IgD-negative memory B cell (primary cell): ENCODE results near the gene COX14. TPM values are rescaled to one million over a fixed set of nuclear protein-coding genes. Genes with fewer than 3 reads are reported as not detected.

Experiments used
- H3K27ac Mint-ChIP-seq, 3 donors: one replicate each; pipeline ENCODE4 v1.8.0; 2020 to 2022; ENCODE audit warnings: mild to moderate bottlenecking in 3 of 3, mixed read lengths in 3 of 3, moderate library complexity in 1 of 3
- H3K27me3 Mint-ChIP-seq: one replicate; pipeline ENCODE4 v1.8.0; 2021; ENCODE audit warnings: mixed read lengths
- H3K36me3 Mint-ChIP-seq: one replicate; pipeline ENCODE4 v1.8.0; 2020; ENCODE audit warnings: mild to moderate bottlenecking, mixed read lengths
- H3K4me1 Mint-ChIP-seq, 3 donors: one replicate each; pipeline ENCODE4 v1.8.0; 2020 to 2022; ENCODE audit warnings: mixed read lengths in 3 of 3, mild to moderate bottlenecking in 1 of 3
- H3K4me3 Mint-ChIP-seq, 4 donors: one replicate each; pipeline ENCODE4 v1.8.0; 2020 to 2022; ENCODE audit warnings: mild to moderate bottlenecking in 4 of 4, mixed read lengths in 4 of 4, moderate library complexity in 3 of 4
- H3K9me3 Mint-ChIP-seq, 3 donors: one replicate each; pipeline ENCODE4 v1.8.0; 2020 to 2021; ENCODE audit warnings: mixed read lengths in 3 of 3, mild to moderate bottlenecking in 1 of 3
- polyA plus RNA-seq: library from polyadenylated mRNA; unstranded; fragments of 300-500 nt; fragmentation: Illumina TruSeq; gene quantifications from one replicate; pipeline ENCODE4 v1.2.3, GENCODE V29; 2021

COX14 gene
- polyA plus RNA-seq, 1 donor from 2014 or later, result 224 TPM

DNA sequence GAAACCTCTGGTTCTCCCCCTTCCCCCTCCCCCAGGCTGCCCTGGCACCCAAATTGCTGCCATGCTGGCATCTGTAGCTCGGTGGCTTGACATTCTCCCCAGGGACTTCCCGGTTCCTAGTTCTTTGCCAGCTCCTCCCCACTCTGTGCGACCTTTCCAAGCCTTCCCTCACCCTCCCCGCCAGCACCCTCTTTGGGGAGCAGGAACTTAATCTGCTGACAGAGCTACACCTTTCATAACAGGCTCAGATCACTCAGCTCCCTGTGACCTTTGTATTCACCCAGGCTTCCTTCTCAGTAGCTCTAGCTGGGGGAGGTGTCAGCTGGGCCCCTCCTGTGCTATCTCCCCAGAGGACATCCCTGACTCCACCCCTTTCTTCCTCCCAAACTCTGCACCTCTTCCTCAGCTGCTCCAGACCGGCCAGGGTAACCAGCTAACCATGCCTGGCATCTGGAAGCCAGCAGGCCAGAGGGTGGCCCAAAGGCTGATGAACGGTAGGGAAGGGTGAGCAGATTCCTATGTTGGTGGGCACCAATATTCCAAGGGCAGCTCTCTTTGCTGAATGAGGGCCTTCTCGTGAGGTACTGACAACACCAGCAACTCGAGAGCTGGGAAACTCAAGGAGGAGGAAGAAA, 1.8 kb upstream of the COX14 start:
- Mint-ChIP-seq H3K4me3 (peak overlapping the region; percentile 93 to 99 (median 98)), H3K9me3 (no peaks in the 10 kb centered on the region), H3K27ac (peak overlapping the region; percentile 91 to 99 (median 98)), H3K27me3 (no peaks in the 10 kb centered on the region), H3K4me1 (peaks cover 21 to 28% (median 22%) of the 10 kb centered on the region in 3 donors), H3K36me3 (peaks cover 1% of the 10 kb centered on the region)

DNA sequence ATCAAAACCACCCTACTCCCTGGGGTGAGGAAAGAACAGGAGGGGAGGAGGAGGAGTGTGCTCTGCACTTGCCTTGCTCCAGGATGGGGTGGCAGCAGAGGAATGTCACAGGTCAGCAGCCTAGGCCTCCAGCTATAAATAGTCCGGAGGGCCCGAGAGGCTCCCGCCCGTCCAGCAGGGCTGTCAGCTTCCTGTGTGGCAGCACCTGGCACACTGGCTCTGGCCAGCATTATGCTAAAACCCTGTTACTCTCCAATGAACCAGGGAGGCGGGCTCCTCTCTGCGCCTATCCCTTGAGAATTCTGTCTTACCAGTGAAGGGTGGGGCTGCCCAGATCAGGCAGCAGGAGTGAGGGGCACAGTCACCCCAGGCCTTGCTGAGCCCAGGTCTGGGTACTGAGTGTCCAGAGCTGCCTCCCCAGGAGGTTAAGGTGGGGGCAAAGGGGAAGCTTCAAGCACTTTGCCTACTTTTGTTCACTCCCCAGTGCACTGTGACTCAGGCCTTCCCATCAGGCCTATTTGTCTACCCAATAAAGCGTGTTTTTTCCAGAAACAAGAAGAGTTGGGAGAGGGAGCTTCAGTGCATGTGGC, 1.2 kb upstream of the COX14 start:
- Mint-ChIP-seq H3K9me3 (no peaks in the 10 kb centered on the region), H3K27me3 (no peaks in the 10 kb centered on the region), H3K4me1 (peaks cover 22 to 32% (median 23%) of the 10 kb centered on the region in 3 donors), H3K4me3 (peak overlapping the region; percentile 93 to 99 (median 98)), H3K27ac (peak overlapping the region; percentile 91 to 99 (median 98)), H3K36me3 (peaks cover under 1% of the 10 kb centered on the region)

DNA sequence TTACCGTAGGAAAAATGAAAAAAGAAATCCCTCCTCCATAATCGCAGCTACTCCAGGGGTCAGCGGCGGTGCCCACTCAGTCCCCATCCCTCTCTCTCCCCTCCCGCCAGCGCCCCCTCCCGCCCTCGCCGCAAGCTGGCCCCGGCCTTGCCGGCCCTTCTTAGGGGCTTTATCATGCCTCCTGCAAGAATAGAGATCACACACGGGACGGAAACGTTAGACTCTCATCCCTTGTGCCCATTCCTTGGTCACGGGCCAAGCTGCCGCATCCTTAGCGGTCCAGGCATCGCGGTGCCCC, 692 bp upstream of the COX14 start:
- Mint-ChIP-seq H3K4me1 (peaks cover 22 to 34% (median 26%) of the 10 kb centered on the region in 3 donors), H3K36me3 (no peaks in the 10 kb centered on the region), H3K4me3 (peak overlapping the region; percentile 93 to 99 (median 98)), H3K9me3 (no peaks in the 10 kb centered on the region), H3K27ac (peak overlapping the region; percentile 91 to 99 (median 98)), H3K27me3 (no peaks in the 10 kb centered on the region)

DNA sequence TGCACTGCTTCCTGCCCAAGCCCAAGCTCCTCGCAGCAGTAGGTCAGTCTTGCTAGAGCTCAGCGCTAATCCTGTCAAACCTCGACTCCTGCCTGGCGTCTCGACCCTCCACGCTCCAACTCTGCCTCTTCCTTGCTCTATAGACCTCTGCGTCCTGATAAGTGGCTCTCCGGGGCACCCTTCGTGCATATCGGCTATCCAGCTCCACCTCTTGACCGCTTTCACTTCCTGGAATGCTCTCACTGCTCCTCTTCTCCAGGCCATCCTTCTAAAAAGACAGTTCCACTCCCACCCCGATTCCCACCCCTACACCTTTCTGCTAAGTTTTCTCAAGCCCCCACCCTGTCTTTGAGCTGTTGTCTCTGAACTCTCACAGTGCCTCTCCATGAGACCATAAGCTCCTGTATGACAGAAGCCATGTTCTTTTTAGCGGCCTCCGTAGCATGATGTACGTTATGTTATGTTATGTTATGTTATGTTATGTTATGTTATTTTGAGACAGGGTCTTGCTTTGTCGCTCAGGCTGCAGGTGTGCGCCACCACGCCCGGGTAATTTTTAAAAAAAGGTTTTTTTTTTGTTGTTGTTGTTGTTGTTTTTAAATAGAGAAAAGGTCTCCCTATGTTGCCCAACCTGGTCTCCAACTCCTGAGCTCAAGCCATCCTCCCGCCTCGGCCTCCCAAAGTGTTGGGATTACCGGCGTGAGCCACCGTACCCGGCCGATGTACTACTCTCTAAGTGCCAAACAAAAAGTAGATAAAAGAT, 601 bp downstream of the COX14 start:
- Mint-ChIP-seq H3K4me1 (peaks cover 22 to 37% (median 34%) of the 10 kb centered on the region in 3 donors), H3K36me3 (no peaks in the 10 kb centered on the region), H3K27me3 (no peaks in the 10 kb centered on the region), H3K9me3 (no peaks in the 10 kb centered on the region), H3K27ac (peak overlapping the region; percentile 91 to 99 (median 98)), H3K4me3 (peak overlapping the region; percentile 93 to 99 (median 98))

DNA sequence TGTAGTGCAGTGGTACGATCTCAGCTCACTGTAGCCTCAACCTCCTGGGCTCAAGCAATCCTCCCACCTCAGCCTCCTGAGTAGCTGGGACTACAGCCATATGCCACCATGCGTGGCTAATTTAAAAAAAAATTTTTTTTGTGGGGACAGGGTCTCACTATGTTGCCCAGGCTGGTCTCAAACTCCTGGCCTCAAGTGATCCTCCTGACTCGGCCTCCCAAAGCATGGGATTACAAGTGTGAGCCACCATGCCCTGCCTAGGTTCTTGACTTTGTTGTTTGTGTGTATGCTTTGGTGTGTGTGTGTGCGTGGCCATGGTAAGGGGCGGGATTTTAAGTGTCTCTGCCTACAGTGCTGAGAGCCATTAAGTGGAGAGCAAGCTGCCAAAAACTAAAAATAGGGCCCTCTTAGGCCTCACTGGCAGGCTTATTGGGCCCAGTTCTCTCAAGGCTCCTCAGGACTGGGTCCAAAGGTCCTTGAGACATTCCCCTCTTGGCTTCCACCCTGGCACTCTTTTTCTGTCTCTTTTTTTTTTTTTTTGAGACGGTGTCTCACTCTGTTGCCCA, 5.1 kb downstream of the COX14 start:
- Mint-ChIP-seq H3K27me3 (no peaks in the 10 kb centered on the region), H3K27ac (no peak overlapping the region), H3K4me3 (peak overlapping the region in 1 of 4 donors; percentile 62), H3K9me3 (no peaks in the 10 kb centered on the region), H3K36me3 (no peaks in the 10 kb centered on the region), H3K4me1 (peaks cover 11 to 28% (median 25%) of the 10 kb centered on the region in 3 donors)

DNA sequence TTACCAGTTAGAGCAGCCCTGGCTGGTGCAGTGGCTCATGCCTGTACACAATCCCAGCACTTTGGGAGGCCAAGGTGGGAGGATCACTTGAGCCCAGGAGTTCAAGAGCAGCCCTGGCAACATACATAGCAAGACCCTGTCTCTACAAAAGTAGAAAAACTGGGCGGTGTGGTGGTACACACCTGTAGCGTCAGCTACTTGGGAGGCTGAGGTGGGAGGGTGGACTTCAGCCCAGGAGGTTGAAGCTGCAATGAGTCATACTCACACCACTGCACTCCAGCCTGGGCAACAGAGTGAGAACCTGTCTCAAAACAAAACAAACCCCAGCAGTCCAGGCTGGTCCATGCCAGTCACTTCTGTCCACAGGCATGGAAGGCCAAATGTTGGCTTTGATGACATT, 7.4 kb downstream of the COX14 start:
- Mint-ChIP-seq H3K4me3 (no peak overlapping the region), H3K36me3 (peaks cover 8% of the 10 kb centered on the region), H3K27ac (no peak overlapping the region), H3K27me3 (no peaks in the 10 kb centered on the region), H3K9me3 (no peaks in the 10 kb centered on the region), H3K4me1 (peaks cover 15 to 29% (median 25%) of the 10 kb centered on the region in 3 donors)

DNA sequence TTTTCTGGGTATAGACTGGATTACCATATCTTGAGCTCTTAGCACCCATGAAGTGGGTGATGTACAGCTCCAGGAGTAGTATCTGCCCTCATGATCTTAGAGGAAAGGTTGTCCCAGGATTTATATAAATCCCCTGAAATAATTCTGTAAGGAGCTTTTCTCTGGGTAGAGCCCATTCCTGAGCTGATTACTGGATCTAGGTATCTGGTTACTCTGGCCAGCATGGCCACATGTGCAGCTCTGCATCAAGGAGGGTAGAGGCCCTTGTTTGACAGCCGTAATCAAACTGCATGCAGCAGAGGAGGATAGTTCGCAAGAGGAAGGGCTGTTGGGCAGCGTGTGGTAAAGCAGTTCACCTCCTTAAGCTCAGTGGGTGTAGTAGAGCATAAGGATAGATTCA, 8.5 kb downstream of the COX14 start:
- Mint-ChIP-seq H3K27ac (no peak overlapping the region), H3K4me1 (peaks cover 17 to 35% (median 28%) of the 10 kb centered on the region in 3 donors)

DNA sequence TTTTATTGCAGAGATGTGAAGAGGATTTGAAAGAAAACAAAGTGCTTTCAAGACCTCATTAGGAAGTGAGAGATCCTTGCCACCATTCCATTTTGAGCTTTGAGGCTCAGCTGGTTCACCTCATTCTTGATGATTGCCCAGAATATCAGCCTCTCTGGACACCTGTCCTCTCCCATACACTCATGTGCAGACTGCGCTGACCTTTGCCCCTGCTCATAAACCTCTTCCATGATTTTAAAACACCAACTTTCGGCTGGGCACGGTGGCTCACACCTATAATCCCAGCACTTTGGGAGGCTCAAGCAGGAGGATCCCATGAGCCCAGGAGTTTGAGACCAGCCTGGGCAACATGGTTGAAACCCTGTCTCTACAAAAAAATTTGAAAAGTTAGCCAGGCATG, 8.9 kb downstream of the COX14 start:
- peaks cover 21 to 35% (median 28%) of the 10 kb centered on the region in 3 donors for H3K4me1 Mint-ChIP-seq
- peak overlapping the region in 1 of 4 donors; percentile 24 for H3K4me3 Mint-ChIP-seq
- no peaks in the 10 kb centered on the region for H3K9me3 Mint-ChIP-seq
- peaks cover 12% of the 10 kb centered on the region for H3K36me3 Mint-ChIP-seq
- H3K27me3 Mint-ChIP-seq, result no peaks in the 10 kb centered on the region
- no peak overlapping the region for H3K27ac Mint-ChIP-seq

More for the DNA sequence above, 8.5 kb downstream of the COX14 start:
- Mint-ChIP-seq H3K27me3 (no peaks in the 10 kb centered on the region), H3K9me3 (no peaks in the 10 kb centered on the region), H3K36me3 (peaks cover 9% of the 10 kb centered on the region), H3K4me3 (no peak overlapping the region)

DNA sequence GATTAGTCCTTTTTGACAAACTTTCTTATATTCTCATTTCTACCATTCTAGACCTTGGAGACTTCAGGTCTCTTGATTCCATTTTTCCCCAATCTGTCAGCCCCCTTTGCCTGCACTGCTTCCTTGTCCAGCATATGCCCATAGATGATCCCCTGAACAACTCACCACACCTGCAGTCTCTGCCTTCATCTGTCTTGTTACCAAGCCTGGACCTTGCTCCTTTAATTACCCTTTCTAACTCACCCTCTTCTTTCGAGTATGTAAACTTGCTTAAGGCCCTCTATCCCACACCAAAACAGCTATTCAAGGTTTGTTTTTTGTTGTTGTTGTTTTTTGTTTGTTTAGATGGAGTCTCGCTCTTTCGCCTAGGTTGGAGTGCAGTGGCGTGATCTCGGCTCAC, 9.6 kb downstream of the COX14 start:
- H3K4me3 Mint-ChIP-seq, result peak overlapping the region in 2 of 4 donors; percentile 15 to 24
- H3K27me3 Mint-ChIP-seq, result no peaks in the 10 kb centered on the region
- peaks cover 12% of the 10 kb centered on the region for H3K36me3 Mint-ChIP-seq
- peak overlapping the region in 1 of 3 donors; percentile 37 for H3K27ac Mint-ChIP-seq
- H3K9me3 Mint-ChIP-seq, result no peaks in the 10 kb centered on the region
- H3K4me1 Mint-ChIP-seq, result peaks cover 21 to 30% (median 23%) of the 10 kb centered on the region in 3 donors

DNA sequence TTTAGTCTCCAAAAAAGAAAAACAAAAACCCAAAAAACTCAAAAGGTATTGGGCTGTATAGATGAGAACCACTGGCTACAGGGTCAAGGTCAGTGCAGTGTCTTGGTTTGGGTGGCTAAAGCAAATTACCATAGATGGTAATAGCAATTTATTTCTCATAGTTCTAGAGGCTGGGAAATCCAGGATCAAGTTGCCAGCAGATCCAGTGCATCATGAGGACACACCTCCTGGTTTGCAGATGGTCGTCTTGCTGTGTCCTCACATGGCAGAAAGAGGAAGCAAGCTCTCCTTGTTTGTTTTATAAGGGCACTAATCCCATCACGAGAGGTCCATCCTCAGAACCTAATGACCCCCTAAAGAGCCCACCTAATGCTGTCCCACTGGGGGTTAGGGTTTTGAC, 11.2 kb downstream of the COX14 start:
- no peaks in the 10 kb centered on the region for H3K9me3 Mint-ChIP-seq
- H3K27me3 Mint-ChIP-seq, result no peaks in the 10 kb centered on the region
- H3K36me3 Mint-ChIP-seq, result peaks cover 12% of the 10 kb centered on the region
- H3K27ac Mint-ChIP-seq, result peak overlapping the region in 1 of 3 donors; percentile 14
- H3K4me1 Mint-ChIP-seq, result peaks cover 21 to 30% (median 22%) of the 10 kb centered on the region in 3 donors
- H3K4me3 Mint-ChIP-seq, result no peak overlapping the region

DNA sequence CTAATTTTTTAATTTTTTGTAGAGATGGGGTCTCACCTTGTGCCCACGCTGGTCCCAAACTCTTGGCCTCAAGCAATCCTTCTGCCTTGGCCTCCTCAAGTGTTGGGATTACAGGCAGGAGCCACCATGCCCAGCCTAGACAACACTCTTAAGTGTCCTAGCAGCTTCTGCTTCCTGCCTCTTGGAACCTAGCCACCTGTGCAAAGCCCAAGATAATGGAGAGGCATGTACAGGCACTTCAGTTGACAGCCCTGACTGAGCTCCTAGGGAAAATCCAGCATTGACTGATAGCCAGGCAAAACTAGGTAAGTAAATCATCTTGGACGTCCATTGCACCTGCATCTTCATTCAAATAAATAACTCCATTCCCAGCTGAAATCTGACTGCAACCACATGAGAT, 15.5 kb downstream of the COX14 start:
- Mint-ChIP-seq H3K27ac (no peak overlapping the region), H3K36me3 (peaks cover 12% of the 10 kb centered on the region), H3K4me1 (peaks cover 21 to 26% (median 25%) of the 10 kb centered on the region in 3 donors), H3K27me3 (no peaks in the 10 kb centered on the region), H3K9me3 (no peaks in the 10 kb centered on the region), H3K4me3 (no peak overlapping the region)

DNA sequence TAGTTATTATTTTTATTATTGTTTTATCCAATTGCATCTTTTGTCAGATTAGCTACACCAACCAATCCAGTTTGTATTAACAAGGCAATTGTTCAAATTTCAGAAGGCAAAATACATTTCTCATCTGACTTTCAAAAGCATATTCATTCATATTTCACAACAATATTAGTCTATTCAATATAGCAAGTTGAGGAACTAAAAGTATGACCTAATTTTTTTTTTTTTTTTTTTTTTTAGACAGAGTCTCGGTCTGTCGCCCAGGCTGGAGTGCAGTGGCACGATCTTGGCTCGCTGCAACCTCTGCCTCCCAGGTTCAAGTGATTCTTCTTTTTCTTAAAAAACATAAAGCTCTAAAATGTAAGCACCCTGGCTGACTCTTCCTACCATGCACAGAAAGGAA, 17.3 kb downstream of the COX14 start:
- no peak overlapping the region for H3K4me3 Mint-ChIP-seq
- no peaks in the 10 kb centered on the region for H3K27me3 Mint-ChIP-seq
- H3K36me3 Mint-ChIP-seq, result peaks cover 5% of the 10 kb centered on the region
- H3K9me3 Mint-ChIP-seq, result no peaks in the 10 kb centered on the region
- no peak overlapping the region for H3K27ac Mint-ChIP-seq
- H3K4me1 Mint-ChIP-seq, result peaks cover 18 to 27% (median 24%) of the 10 kb centered on the region in 3 donors

DNA sequence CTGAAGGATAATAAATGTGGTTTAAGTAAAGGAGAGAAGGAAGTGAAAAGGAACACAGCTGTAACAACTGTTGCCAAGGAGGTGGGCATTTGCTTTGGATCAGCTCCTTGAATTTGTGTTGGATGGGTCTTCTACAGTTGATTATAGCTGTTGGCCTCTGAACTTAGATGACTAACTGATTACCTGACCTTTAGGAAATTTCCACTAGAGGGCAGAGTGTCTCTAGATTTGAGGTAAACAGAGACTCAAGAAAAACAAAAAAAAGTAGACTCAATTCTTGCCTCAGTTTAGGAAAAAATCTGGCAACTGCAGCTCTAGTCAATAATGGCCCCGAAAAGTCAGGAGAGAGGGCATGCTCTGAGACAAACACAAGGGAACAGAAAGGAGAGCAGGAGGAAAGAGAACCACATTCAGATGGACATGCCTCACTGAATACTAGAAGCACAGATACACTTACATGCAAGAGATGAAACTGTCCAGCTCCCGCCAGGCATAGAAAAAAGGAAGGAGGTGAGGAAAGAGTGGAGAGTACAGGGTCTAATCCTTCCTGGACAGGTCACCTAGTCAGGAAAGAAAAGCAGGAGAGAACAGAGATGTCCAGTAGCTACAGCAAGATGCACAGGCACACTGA, 20.6 kb downstream of the COX14 start:
- Mint-ChIP-seq H3K4me1 (peaks cover 8 to 13% (median 12%) of the 10 kb centered on the region in 3 donors), H3K27me3 (no peaks in the 10 kb centered on the region), H3K9me3 (no peaks in the 10 kb centered on the region), H3K27ac (peak overlapping the region in 2 of 3 donors; percentile 2 to 95), H3K4me3 (no peak overlapping the region), H3K36me3 (peaks cover 2% of the 10 kb centered on the region)

DNA sequence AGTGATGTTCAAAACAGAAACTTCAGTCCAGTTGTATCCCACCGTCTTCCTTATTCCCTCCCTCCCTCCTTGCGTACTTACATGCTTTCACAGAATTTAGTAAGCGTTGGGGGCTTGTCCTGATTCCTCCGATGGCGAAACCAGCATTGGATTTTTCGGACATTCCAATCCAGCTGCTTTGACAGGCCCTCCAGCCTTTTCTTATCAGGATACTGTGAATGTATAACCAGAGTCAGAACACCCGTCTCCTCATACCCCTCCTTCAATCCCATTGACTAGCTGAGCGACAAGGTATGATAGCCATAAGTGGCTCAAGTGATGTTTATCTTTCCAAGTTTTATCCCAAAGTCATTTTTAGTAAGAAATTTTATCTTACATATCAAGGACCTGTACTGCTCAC, 31.0 kb downstream of the COX14 start:
- Mint-ChIP-seq H3K4me1 (no peaks in the 10 kb centered on the region), H3K36me3 (peaks cover 6% of the 10 kb centered on the region), H3K27ac (peak overlapping the region in 1 of 3 donors; percentile 69), H3K9me3 (no peaks in the 10 kb centered on the region), H3K4me3 (no peak overlapping the region), H3K27me3 (no peaks in the 10 kb centered on the region)

DNA sequence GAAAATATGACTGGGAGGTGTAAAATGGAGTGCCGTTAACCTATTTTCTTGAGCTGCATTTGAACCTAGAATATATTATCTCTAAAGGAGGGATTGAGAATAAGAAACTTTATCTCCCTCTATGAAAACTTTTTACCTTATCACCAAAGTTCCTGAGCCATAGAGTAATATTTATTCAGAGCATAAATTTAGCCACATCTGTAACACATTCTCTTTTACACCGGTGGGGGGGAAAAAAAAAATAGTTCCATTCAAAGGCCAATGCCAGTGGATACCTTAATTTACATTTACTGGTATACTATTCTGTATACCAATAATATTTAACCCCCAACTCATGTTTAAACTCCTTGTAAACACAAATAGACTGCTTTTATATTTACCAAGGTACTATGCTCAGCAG, 33.4 kb downstream of the COX14 start:
- Mint-ChIP-seq H3K27ac (no peak overlapping the region), H3K9me3 (no peaks in the 10 kb centered on the region), H3K4me1 (peaks cover 2 to 10% (median 7%) of the 10 kb centered on the region in 3 donors), H3K27me3 (no peaks in the 10 kb centered on the region), H3K4me3 (no peak overlapping the region), H3K36me3 (peaks cover 3% of the 10 kb centered on the region)
